C4-2B (cell line): ENCODE results near the gene TWIST2.

Experiments used
- ZFX ChIP-seq: fragments of 450-650 bp; IDR thresholded peaks from 2 replicates; pipeline ENCODE4 v1.6.1; 2017
- TF ChIP-seq, protein P1 (sequence below): fragments of 450-650 bp; conservative IDR thresholded peaks from 2 replicates; pipeline ENCODE4 v1.5.1; 2017; ENCODE audit warnings: mild to moderate bottlenecking

DNA sequence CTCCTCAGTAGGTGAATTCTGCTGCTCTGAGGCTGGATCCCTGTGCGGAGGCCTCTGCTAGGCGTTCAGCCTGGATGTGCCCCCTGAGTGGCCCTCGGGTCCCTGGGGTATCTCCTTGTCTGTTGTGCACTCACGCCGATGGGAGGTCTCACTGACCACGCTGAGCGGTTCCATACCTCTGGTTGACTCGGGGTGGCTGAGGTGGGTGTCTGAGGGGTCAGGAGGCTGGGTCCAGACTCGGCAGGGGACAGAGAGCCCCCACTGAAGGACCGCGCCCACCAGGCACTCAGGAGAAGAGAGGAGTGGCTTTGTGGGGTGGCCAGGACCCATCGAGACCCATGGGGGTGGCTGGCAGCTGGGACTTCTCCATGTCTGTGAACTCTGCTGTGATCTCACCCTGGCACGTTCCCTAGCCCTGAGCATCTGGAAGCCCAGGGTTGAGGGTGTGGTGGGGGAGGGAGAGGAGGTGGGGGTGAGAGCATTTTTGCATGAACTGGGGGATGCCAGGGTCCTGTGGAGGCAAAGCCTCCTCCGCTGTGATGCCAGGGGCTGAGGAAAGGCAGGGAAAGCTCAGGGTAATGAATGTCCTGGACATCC is 53.7 kb downstream of the TWIST2 start:
- TF ChIP-seq, protein P1, sequence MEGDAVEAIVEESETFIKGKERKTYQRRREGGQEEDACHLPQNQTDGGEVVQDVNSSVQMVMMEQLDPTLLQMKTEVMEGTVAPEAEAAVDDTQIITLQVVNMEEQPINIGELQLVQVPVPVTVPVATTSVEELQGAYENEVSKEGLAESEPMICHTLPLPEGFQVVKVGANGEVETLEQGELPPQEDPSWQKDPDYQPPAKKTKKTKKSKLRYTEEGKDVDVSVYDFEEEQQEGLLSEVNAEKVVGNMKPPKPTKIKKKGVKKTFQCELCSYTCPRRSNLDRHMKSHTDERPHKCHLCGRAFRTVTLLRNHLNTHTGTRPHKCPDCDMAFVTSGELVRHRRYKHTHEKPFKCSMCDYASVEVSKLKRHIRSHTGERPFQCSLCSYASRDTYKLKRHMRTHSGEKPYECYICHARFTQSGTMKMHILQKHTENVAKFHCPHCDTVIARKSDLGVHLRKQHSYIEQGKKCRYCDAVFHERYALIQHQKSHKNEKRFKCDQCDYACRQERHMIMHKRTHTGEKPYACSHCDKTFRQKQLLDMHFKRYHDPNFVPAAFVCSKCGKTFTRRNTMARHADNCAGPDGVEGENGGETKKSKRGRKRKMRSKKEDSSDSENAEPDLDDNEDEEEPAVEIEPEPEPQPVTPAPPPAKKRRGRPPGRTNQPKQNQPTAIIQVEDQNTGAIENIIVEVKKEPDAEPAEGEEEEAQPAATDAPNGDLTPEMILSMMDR = no peak
- TF ChIP-seq ZFX = no peak
